Measurements from ENCODE around the gene ANXA4.

Gene ANXA4

DNA sequence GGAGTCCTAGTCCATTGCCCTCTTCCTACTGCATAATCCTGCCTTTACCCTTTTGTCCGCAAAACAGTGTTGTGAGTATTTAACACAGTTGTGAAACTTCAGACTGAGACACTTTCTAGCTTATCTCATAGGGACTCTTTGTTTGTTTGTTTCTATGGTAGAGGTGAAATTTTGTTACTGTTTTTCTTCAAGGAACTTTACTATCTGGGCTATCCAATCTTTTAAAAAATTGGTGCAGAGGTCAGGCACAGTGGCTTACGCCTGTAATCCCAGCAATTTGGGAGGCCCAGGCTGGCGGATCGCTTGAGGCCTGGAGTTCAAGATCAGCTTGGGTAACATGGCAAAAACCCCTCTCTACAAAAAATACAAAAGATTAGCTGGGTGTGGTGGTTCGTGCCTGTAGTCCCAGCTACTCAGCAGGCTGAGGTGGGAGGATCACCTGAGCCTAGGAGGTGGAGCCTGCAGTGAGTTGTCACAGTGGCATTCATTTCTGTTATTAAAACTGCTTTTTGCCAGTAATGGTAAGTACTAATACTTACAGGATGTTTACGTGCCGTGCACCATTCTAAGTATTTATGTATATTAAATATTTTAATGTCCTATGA, 106.4 kb downstream of the ANXA4 start:
- no peak for TF ChIP-seq EGR1 (IDR thresholded peaks at IDR 0.05)
- no peak for TF ChIP-seq NFIC (IDR thresholded peaks at IDR 0.05)
- no peak for TF ChIP-seq ZBTB7A (IDR thresholded peaks at IDR 0.05; ENCODE audit: low read depth)
- no peak for TF ChIP-seq YY1 (IDR thresholded peaks at IDR 0.05; ENCODE audit: low read depth)
- TF ChIP-seq CEBPB (IDR thresholded peaks at IDR 0.05), result no peak
- TF ChIP-seq TCF12 (IDR thresholded peaks at IDR 0.05; ENCODE audit: low read depth), result no peak
- no peak for TF ChIP-seq USF1 (IDR thresholded peaks at IDR 0.05)
- no peak for TF ChIP-seq EP300 (IDR thresholded peaks at IDR 0.05; ENCODE audit: borderline replicate concordance)
- no peak for TF ChIP-seq TAF1 (IDR thresholded peaks at IDR 0.05; ENCODE audit: low read depth)
- TF ChIP-seq TEAD4 (IDR thresholded peaks at IDR 0.05), result no peak
- no peak for TF ChIP-seq FOXM1 (IDR thresholded peaks at IDR 0.05; ENCODE audit: borderline replicate concordance, low read depth)
- no peak for TF ChIP-seq CREB1 (IDR thresholded peaks at IDR 0.05; ENCODE audit: low read depth)
- TF ChIP-seq MAX (IDR thresholded peaks at IDR 0.05), result no peak
- no peak for TF ChIP-seq RAD21 (IDR thresholded peaks at IDR 0.05; ENCODE audit: low read depth)
- TF ChIP-seq REST (IDR thresholded peaks at IDR 0.05; ENCODE audit: low read depth), result no peak

GRCh38 chr2:69858261-69858660, 116.3 kb downstream of the ANXA4 start:
- no peak for TF ChIP-seq TCF12 (IDR thresholded peaks at IDR 0.05; ENCODE audit: low read depth)
- no peak for TF ChIP-seq USF1 (IDR thresholded peaks at IDR 0.05)
- no peak for TF ChIP-seq REST (IDR thresholded peaks at IDR 0.05; ENCODE audit: low read depth)
- no peak for TF ChIP-seq ZBTB7A (IDR thresholded peaks at IDR 0.05; ENCODE audit: low read depth)
- no peak for TF ChIP-seq FOXM1 (IDR thresholded peaks at IDR 0.05; ENCODE audit: borderline replicate concordance, low read depth)
- no peak for TF ChIP-seq NFIC (IDR thresholded peaks at IDR 0.05)
- no peak for TF ChIP-seq YY1 (IDR thresholded peaks at IDR 0.05; ENCODE audit: low read depth)
- TF ChIP-seq CREB1 (IDR thresholded peaks at IDR 0.05; ENCODE audit: low read depth), result no peak
- no peak for TF ChIP-seq RAD21 (IDR thresholded peaks at IDR 0.05; ENCODE audit: low read depth)
- TF ChIP-seq CEBPB (IDR thresholded peaks at IDR 0.05), result no peak
- TF ChIP-seq MAX (IDR thresholded peaks at IDR 0.05), result no peak
- TF ChIP-seq TEAD4 (IDR thresholded peaks at IDR 0.05), result no peak

DNA sequence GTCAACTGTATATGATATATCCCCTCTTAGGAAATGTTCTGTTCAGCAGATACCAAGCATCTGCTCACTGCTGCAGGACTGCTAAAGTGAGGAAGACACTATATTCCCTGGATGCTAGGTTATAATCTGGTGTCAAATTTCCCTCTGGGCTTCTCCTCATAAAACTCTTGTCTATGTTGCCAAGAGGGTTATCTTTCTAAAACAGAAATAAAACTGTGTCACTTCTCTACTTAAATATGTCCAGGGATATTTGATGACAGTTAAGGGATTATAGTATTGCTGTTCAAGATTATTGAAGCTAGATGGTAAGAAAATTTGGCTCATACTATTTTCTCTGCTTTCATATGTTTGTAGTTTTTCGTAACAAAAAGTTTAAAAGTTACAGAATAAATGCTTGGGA, 121.4 kb downstream of the ANXA4 start:
- TF ChIP-seq ZBTB7A (IDR thresholded peaks at IDR 0.05; ENCODE audit: low read depth) (no peak), RAD21 (IDR thresholded peaks at IDR 0.05; ENCODE audit: low read depth) (no peak), CEBPB (IDR thresholded peaks at IDR 0.05) (no peak), NFIC (IDR thresholded peaks at IDR 0.05) (no peak), USF1 (IDR thresholded peaks at IDR 0.05) (no peak), YY1 (IDR thresholded peaks at IDR 0.05; ENCODE audit: low read depth) (no peak), MAX (IDR thresholded peaks at IDR 0.05) (no peak), TEAD4 (IDR thresholded peaks at IDR 0.05) (no peak)

Data from Ishikawa (cell line).